Cardiac muscle cell (in vitro differentiated cells and primary cell): ENCODE measurements around the gene EVX2. TPM values are rescaled to one million over a fixed set of nuclear protein-coding genes. Genes with fewer than 3 reads are reported as not detected.

Experiments
- DNase-seq, 2 donors: peaks; one replicate each; pipeline versions ENCODE4 v3.0.0 to v3.0.0-alpha.2; 2010 to 2017; ENCODE audit warnings: low read depth in 1 of 2, low spot score in 1 of 2
- H3K27ac ChIP-seq: fragments of 200-600 bp; sonication (generic); 2 replicates; pipeline ENCODE4 v1.5.1; 2016
- H3K27me3 ChIP-seq: fragments of 200-600 bp; sonication (generic); 2 replicates; pipeline ENCODE4 v1.6.0; 2016; ENCODE audit warnings: control low read depth
- H3K36me3 ChIP-seq: fragments of 200-600 bp; sonication (generic); 2 replicates; pipeline ENCODE4 v1.5.1; 2016; ENCODE audit warnings: control low read depth
- H3K4me1 ChIP-seq: fragments of 200-600 bp; sonication (generic); 2 replicates; pipeline ENCODE4 v1.8.1; 2017; ENCODE audit warnings: low read depth, mild to moderate bottlenecking, mixed run types
- H3K4me3 ChIP-seq: fragments of 200-600 bp; sonication (generic); 2 replicates; pipeline ENCODE4 v1.5.1; 2016; ENCODE audit warnings: mild to moderate bottlenecking
- H3K9me3 ChIP-seq: fragments of 200-600 bp; sonication (generic); 2 replicates; pipeline ENCODE4 v1.5.1; 2017; ENCODE audit warnings: low read depth, mild to moderate bottlenecking, control low read depth
- polyA plus RNA-seq: library from polyadenylated mRNA; unstranded; fragments of >200 nt; fragmentation: Nextera tagmentation; extraction: Ambion mirVana; gene quantifications from 2 replicates; pipeline ENCODE4 v1.2.1, GENCODE V29; 2016
- total RNA-seq: library from RNA; depleted of rRNA; stranded (reverse); fragments of >200 nt; gene quantifications from 2 replicates; pipeline ENCODE4 v1.2.3, GENCODE V29; 2016
- TF ChIP-seq, protein P1 (sequence below): IDR thresholded peaks from 2 replicates; pipeline ENCODE4 v1.5.1; 2012; ENCODE audit warnings: low read depth, mild to moderate bottlenecking, low read length

The EVX2 gene
- total and polyA plus RNA-seq, 2 experiments from 2014 or later, result 0.06 to 0.28 TPM

DNA sequence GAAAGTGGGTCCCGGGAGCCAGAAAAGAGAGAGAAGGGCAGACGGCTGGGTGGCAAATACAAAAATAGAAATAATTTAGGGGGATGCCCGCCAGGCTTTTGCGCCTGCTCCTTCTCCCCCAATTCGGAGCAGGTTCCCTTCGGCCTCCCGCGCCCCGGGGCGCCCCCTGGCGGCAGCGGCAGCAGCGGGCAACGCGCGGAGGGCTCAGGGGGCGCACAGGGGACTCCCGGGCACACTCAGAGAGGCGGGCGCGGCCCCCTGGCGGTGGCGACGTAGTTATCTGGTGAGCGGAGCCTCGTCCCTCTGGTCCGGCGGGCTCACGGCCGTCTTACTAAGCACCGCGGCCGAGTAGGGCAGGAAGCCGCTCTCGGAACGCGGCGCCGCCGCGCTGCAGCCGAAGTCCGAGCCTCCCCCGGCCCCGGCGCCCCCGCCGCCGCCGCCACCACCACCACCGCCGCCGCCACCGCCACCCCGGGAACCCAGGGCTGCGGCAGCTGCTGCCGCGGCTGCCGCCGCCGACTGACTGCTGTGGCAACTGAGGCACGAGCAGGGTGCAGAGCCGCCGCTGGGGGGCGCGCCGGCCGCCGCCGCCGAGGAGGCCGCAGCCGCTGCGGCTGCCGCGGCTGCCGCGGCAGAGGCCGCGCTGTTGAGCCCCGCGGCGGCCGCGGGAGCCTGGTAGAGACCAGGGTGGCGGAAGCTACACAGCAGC, 3.8 kb downstream of the EVX2 start:
- DNase-seq, result peak; percentile 39 to 93
- Histone ChIP-seq H3K27me3 (peaks cover 100% of the 10 kb centered on the region), H3K27ac (no peak overlapping the region), H3K9me3 (no peaks in the 10 kb centered on the region), H3K4me3 (peak overlapping the region; percentile 32), H3K4me1 (peaks cover 3% of the 10 kb centered on the region), H3K36me3 (no peaks in the 10 kb centered on the region)
- TF ChIP-seq, protein P1, sequence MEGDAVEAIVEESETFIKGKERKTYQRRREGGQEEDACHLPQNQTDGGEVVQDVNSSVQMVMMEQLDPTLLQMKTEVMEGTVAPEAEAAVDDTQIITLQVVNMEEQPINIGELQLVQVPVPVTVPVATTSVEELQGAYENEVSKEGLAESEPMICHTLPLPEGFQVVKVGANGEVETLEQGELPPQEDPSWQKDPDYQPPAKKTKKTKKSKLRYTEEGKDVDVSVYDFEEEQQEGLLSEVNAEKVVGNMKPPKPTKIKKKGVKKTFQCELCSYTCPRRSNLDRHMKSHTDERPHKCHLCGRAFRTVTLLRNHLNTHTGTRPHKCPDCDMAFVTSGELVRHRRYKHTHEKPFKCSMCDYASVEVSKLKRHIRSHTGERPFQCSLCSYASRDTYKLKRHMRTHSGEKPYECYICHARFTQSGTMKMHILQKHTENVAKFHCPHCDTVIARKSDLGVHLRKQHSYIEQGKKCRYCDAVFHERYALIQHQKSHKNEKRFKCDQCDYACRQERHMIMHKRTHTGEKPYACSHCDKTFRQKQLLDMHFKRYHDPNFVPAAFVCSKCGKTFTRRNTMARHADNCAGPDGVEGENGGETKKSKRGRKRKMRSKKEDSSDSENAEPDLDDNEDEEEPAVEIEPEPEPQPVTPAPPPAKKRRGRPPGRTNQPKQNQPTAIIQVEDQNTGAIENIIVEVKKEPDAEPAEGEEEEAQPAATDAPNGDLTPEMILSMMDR, result peak; percentile 70

DNA sequence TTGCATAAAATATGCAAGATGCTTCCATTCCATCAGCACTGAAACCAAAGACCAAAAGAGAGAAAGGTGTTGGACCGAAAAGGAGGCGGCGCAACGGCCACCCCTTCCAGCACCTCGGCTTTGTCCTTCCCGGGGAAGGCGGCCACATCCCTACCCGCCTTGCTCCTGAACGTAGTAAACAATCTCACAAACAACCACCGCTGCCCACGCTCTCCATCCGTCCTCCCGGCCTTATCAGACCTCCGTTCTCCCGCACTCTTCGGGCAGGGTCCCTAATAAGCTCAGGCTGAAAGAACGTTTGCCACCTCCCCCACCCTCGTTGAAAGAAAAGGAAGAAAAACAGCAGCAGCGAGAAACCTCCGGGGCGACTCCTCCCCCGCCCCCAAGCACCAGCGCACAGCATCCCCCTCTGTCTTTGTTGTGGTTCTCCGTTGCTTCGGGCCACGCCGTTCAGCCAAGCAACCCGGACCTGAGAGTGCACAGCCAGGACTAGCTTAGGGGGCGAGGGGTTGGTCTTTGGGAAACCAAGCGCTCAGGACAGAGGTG, 4.4 kb downstream of the EVX2 start:
- Histone ChIP-seq H3K9me3 (no peaks in the 10 kb centered on the region), H3K27me3 (peaks cover 100% of the 10 kb centered on the region), H3K36me3 (no peaks in the 10 kb centered on the region), H3K27ac (no peak overlapping the region), H3K4me1 (peaks cover 3% of the 10 kb centered on the region), H3K4me3 (peak overlapping the region; percentile 32)
- TF ChIP-seq, protein P1, result no peak
- no peak for DNase-seq

DNA sequence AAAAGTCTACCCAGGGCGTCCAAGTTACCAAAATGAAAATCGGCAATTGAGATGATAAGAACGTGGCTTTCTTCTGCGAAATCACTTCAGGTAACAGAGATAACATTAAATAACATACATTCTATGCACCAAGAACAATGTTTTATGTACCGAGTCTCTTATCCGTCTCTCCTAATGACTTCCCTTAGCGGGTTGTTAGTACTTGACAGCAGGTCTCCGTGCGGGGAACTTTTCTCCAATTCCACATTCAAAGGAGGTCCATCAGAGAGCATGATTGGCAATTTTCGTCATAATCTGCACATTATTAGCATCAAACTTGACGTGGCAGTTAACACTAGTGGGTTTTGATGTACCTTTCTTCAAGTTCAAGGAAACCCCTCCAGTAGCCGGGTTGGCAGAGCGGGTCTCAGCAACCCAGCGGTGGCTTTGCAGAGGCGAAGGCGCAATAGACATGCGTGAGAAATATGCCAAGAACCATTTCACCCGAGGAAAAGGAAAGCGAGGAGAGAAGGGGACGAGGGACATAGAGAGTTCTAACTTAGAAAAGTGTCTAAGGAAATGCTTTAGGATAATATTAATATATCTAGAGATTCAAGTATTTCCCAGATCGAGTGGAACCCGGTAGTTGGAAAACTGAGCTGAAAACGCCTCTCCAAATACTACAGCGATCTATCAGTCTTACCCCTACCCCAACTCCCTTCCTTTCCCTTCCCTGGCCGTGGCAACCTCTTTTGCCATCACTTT, 5.0 kb downstream of the EVX2 start:
- TF ChIP-seq, protein P1, result no peak
- Histone ChIP-seq H3K36me3 (no peaks in the 10 kb centered on the region), H3K27me3 (peaks cover 100% of the 10 kb centered on the region), H3K4me1 (peaks cover 3% of the 10 kb centered on the region), H3K9me3 (no peaks in the 10 kb centered on the region), H3K27ac (no peak overlapping the region), H3K4me3 (peak overlapping the region; percentile 32)
- DNase-seq, result no peak

DNA sequence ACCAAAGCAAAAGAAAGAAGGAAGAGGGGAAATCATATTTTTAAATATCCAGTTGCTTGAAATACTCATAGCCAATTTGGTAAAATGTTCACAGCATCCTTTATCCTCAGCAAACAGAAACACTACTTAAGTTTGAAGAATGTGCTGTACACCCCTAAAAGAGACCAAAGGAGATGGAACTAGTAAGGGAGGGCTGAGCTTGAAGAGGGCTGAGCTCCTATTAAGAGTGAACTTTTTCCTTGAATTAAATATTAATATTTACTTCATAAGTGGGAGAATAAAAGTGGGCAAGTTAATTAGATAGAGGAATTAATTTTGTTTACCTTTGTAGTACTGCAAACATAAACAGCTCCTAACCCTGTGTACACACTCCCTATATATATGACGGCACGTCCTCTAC, 7.0 kb downstream of the EVX2 start:
- Histone ChIP-seq H3K4me3 (no peak overlapping the region), H3K36me3 (no peaks in the 10 kb centered on the region), H3K27me3 (peaks cover 100% of the 10 kb centered on the region), H3K4me1 (peaks cover 3% of the 10 kb centered on the region), H3K9me3 (no peaks in the 10 kb centered on the region), H3K27ac (no peak overlapping the region)
- TF ChIP-seq, protein P1, result no peak
- DNase-seq, result no peak

DNA sequence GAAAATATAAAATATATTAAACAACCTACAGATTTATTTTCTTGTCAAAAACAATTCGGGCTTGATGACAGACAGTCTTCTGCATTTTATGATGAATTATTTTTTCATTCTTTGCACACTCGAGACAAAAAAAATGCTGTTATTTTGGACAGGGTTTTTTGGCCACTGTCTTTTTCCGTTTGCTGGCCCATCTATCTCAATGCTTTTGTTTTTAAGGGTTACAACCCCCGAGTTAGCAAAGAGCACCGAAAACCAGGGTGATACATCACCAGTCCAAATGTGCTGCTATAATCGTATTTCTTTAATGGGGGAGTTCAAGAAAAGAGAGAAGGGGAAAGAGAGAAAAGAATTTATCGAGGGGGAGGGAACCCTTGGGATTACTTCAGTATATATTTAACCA, 7.7 kb downstream of the EVX2 start:
- Histone ChIP-seq H3K27me3 (peaks cover 100% of the 10 kb centered on the region), H3K4me1 (peaks cover 3% of the 10 kb centered on the region), H3K36me3 (no peaks in the 10 kb centered on the region), H3K9me3 (no peaks in the 10 kb centered on the region), H3K4me3 (no peak overlapping the region), H3K27ac (no peak overlapping the region)
- TF ChIP-seq, protein P1, result no peak
- DNase-seq, result no peak
